Measurements from ENCODE around the gene CYSRT1. TPM values are rescaled to one million over a fixed set of nuclear protein-coding genes. Genes with fewer than 3 reads are reported as not detected.

The CYSRT1 gene
- total RNA-seq, 1 donor from 2014 or later = 0.46 TPM

GRCh38 chr9:137226338-137227053 lies 1.5 kb downstream of the CYSRT1 start:
- no peak for DNase-seq (ENCODE audit: low read depth, low spot score)

GRCh38 chr9:137227054-137227852 lies 2.3 kb downstream of the CYSRT1 start, which contains the start of gene RNF224:
TSS of gene RNF224 (plus strand) at chr9:137227502. CDS start at chr9:137228336, 834 bp downstream.
- peak; percentile 37 for DNase-seq (ENCODE audit: low read depth, low spot score)

GRCh38 chr9:137227853-137228505 lies 3.0 kb downstream of the CYSRT1 start:
- DNase-seq (ENCODE audit: low read depth, low spot score) = no peak

- DNase-seq (ENCODE audit: low read depth, low spot score) = no peak
Observed at GRCh38 chr9:137228506-137228967, 3.6 kb downstream of the CYSRT1 start.

- no peak for DNase-seq (ENCODE audit: low read depth, low spot score)
Observed at GRCh38 chr9:137228968-137229896, 4.3 kb downstream of the CYSRT1 start.

- no peak for DNase-seq (ENCODE audit: low read depth, low spot score)
Observed at GRCh38 chr9:137229903-137230704, 5.1 kb downstream of the CYSRT1 start.

GRCh38 chr9:137230705-137231371 lies 5.9 kb downstream of the CYSRT1 start, which contains the start of gene SLC34A3:
TSS of gene SLC34A3 (plus strand) at chr9:137230901. CDS start at chr9:137231703, 802 bp downstream.
- no peak for DNase-seq (ENCODE audit: low read depth, low spot score)

GRCh38 chr9:137231372-137232039 lies 6.5 kb downstream of the CYSRT1 start:
- DNase-seq (ENCODE audit: low read depth, low spot score) = no peak

- no peak for DNase-seq (ENCODE audit: low read depth, low spot score)
Observed at GRCh38 chr9:137232101-137232500, 7.1 kb downstream of the CYSRT1 start.

- DNase-seq (ENCODE audit: low read depth, low spot score) = no peak
Observed at GRCh38 chr9:137232510-137232909, 7.5 kb downstream of the CYSRT1 start.

GRCh38 chr9:137233143-137233980 lies 8.4 kb downstream of the CYSRT1 start:
- no peak for DNase-seq (ENCODE audit: low read depth, low spot score)

GRCh38 chr9:137234055-137234697 lies 9.2 kb downstream of the CYSRT1 start:
- no peak for DNase-seq (ENCODE audit: low read depth, low spot score)

- DNase-seq (ENCODE audit: low read depth, low spot score) = no peak
Observed at GRCh38 chr9:137234758-137235423, 9.9 kb downstream of the CYSRT1 start.

GRCh38 chr9:137235424-137236237 lies 10.7 kb downstream of the CYSRT1 start:
- DNase-seq (ENCODE audit: low read depth, low spot score) = no peak

GRCh38 chr9:137236238-137236935 lies 11.4 kb downstream of the CYSRT1 start:
- peak; percentile 35 for DNase-seq (ENCODE audit: low read depth, low spot score)

Data from pulmonary artery endothelial cell (primary cell).